ENCODE data around the gene NAA20.

The NAA20 gene

DNA sequence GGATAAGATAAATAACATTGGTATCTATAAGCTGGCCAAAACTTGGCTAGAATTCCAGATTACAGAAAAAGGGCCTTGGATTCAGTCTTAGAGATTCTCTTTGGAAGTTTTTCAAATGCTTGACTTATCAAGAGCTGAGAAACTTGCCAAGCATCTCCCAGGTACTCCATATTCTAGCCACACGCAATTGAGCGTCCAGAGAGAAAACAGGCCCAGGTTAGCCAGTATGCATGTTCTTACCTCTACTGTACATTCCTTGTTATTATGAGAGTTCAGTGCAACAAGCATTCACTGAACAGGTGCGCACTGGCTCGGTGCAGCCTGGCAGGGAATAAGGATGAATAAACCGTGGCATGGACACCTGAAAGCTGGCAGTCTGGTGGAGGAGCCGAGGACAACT, 21.4 kb downstream of the NAA20 start:
- no peak overlapping the region for H2AK5ac ChIP-seq (ENCODE audit: low read length)

DNA sequence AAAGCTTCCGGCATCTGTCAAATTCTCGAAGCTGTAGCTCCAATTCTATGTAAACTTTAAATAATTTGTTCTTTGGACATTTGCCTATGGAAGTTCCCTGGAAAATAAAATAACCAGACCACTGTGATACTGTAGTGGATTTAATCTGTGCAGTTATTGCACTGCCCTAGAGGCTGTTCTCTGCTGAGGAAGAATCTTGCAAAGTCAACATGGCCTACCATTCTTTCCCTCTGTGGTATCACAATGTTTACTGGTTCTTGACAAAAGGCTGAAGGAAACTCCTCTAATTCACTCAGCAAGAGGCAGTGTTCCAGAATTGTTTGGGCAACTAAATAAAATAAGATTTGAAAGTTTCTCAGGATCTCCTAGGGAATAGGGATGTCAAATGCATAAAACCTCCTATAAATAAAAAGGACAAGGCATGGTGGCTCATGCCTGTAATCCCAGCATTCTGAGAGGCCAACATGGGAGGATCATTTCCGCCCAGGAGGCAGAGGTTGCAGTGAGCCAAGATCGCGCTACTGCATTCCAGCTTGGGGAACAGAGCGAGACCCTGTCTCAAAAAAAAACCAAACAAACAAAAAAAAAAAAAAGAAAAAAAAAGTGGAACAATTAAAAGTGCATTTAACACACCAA, 22.7 kb downstream of the NAA20 start:
- WGBS (ENCODE audit: extremely low coverage, insufficient coverage, low lambda C conversion rate): no CpG with 5 or more reads among the region's 6 CpGs
- DNase-seq: no peak
- Histone ChIP-seq H3K4me3 (ENCODE audit: low read length) (no peak overlapping the region), H4K8ac (ENCODE audit: low read depth, low read length) (no peak overlapping the region), H3K27me3 (ENCODE audit: insufficient read depth, low read length, poor library complexity) (no peaks in the 10 kb centered on the region), H2AK5ac (ENCODE audit: low read length) (no peak overlapping the region), H3K18ac (ENCODE audit: low read length) (no peak overlapping the region), H3K79me2 (ENCODE audit: control insufficient read depth, insufficient read depth, low read length) (no peaks in the 10 kb centered on the region), H4K5ac (ENCODE audit: low read length) (no peak overlapping the region), H3K4ac (ENCODE audit: low read depth, low read length) (no peak overlapping the region), H3K4me1 (ENCODE audit: control insufficient read depth, low read depth, low read length) (no peaks in the 10 kb centered on the region), H3K79me1 (ENCODE audit: low read length) (no peaks in the 10 kb centered on the region), H3K56ac (ENCODE audit: low read length) (no peak overlapping the region), H3K36me3 (ENCODE audit: control insufficient read depth, insufficient read depth, low read length) (peaks cover 6% of the 10 kb centered on the region), H3K4me2 (ENCODE audit: low read length) (no peak overlapping the region), H2BK15ac (replicated peaks; ENCODE audit: low read depth) (no peak overlapping the region), H3K27ac (ENCODE audit: low read depth, low read length) (no peak overlapping the region), H2BK5ac (ENCODE audit: low read length) (no peak overlapping the region), H2BK120ac (ENCODE audit: low read depth, low read length) (no peak overlapping the region), H3K23ac (ENCODE audit: low read length) (no peak overlapping the region), H3K9ac (ENCODE audit: low read length) (no peak overlapping the region)

More for the DNA sequence above, 21.4 kb downstream of the NAA20 start:
- Histone ChIP-seq H3K79me2 (ENCODE audit: control insufficient read depth, insufficient read depth, low read length) (no peaks in the 10 kb centered on the region), H3K4ac (ENCODE audit: low read depth, low read length) (no peak overlapping the region), H2BK15ac (replicated peaks; ENCODE audit: low read depth) (no peak overlapping the region), H3K4me1 (ENCODE audit: control insufficient read depth, low read depth, low read length) (no peaks in the 10 kb centered on the region), H3K4me3 (ENCODE audit: low read length) (no peak overlapping the region), H3K9ac (ENCODE audit: low read length) (no peak overlapping the region), H3K18ac (ENCODE audit: low read length) (no peak overlapping the region), H3K4me2 (ENCODE audit: low read length) (no peak overlapping the region), H2BK5ac (ENCODE audit: low read length) (no peak overlapping the region), H3K23ac (ENCODE audit: low read length) (no peak overlapping the region), H4K5ac (ENCODE audit: low read length) (no peak overlapping the region), H3K27me3 (ENCODE audit: insufficient read depth, low read length, poor library complexity) (no peaks in the 10 kb centered on the region), H3K36me3 (ENCODE audit: control insufficient read depth, insufficient read depth, low read length) (peaks cover 6% of the 10 kb centered on the region), H4K8ac (ENCODE audit: low read depth, low read length) (no peak overlapping the region), H3K27ac (ENCODE audit: low read depth, low read length) (no peak overlapping the region), H3K56ac (ENCODE audit: low read length) (no peak overlapping the region), H3K79me1 (ENCODE audit: low read length) (no peaks in the 10 kb centered on the region), H2BK120ac (ENCODE audit: low read depth, low read length) (no peak overlapping the region)
- no peak for DNase-seq
- WGBS (ENCODE audit: extremely low coverage, insufficient coverage, low lambda C conversion rate): no CpG with 5 or more reads among the region's 6 CpGs

DNA sequence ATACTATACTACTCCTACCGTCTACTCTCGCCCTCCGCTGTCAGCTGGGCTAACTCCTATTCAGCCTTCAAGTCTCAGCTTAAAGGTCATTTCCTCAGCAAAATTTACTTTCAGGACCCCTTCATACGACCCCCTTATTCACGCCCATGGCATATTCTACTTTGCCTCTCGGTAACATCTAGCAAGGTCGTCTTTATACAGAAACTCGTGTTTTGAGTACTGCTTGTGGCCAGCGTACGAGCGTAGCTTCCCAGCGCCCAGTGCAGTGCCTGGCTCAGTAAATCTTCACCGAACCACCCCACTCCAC, 34.6 kb downstream of the NAA20 start:
- no CpG with 5 or more reads among the region's 13 CpGs for WGBS (ENCODE audit: extremely low coverage, insufficient coverage, low lambda C conversion rate)
- H3K23ac ChIP-seq (ENCODE audit: low read length): no peak overlapping the region
- no peak overlapping the region for H4K8ac ChIP-seq (ENCODE audit: low read depth, low read length)
- no peak overlapping the region for H3K18ac ChIP-seq (ENCODE audit: low read length)
- H3K36me3 ChIP-seq (ENCODE audit: control insufficient read depth, insufficient read depth, low read length): peaks cover 4% of the 10 kb centered on the region
- no peaks in the 10 kb centered on the region for H3K4me1 ChIP-seq (ENCODE audit: control insufficient read depth, low read depth, low read length)
- H2BK15ac ChIP-seq (replicated peaks; ENCODE audit: low read depth): no peak overlapping the region
- peak overlapping the region; percentile 89 for H3K9ac ChIP-seq (ENCODE audit: low read length)
- no peak overlapping the region for H4K5ac ChIP-seq (ENCODE audit: low read length)
- H3K79me1 ChIP-seq (ENCODE audit: low read length): peaks cover 2% of the 10 kb centered on the region
- no peak overlapping the region for H2BK5ac ChIP-seq (ENCODE audit: low read length)
- H3K56ac ChIP-seq (ENCODE audit: low read length): peak overlapping the region; percentile 94
- H3K27me3 ChIP-seq (ENCODE audit: insufficient read depth, low read length, poor library complexity): no peaks in the 10 kb centered on the region
- H2AK5ac ChIP-seq (ENCODE audit: low read length): no peak overlapping the region
- DNase-seq: no peak
- peak overlapping the region; percentile 48 for H3K4me2 ChIP-seq (ENCODE audit: low read length)
- H3K4ac ChIP-seq (ENCODE audit: low read depth, low read length): no peak overlapping the region
- no peak overlapping the region for H2BK120ac ChIP-seq (ENCODE audit: low read depth, low read length)
- H3K4me3 ChIP-seq (ENCODE audit: low read length): peak overlapping the region; percentile 98
- H3K27ac ChIP-seq (ENCODE audit: low read depth, low read length): no peak overlapping the region
- peaks cover 8% of the 10 kb centered on the region for H3K79me2 ChIP-seq (ENCODE audit: control insufficient read depth, insufficient read depth, low read length)

- Histone ChIP-seq H3K4me1 (ENCODE audit: control insufficient read depth, low read depth, low read length) (no peaks in the 10 kb centered on the region), H3K9ac (ENCODE audit: low read length) (peak within 1 kb of the TSS; percentile 89), H2AK5ac (ENCODE audit: low read length) (no peak within 1 kb of the TSS), H3K36me3 (ENCODE audit: control insufficient read depth, insufficient read depth, low read length) (peaks cover 4% of the 10 kb centered on the region), H3K79me2 (ENCODE audit: control insufficient read depth, insufficient read depth, low read length) (peaks cover 8% of the 10 kb centered on the region), H2BK5ac (ENCODE audit: low read length) (no peak within 1 kb of the TSS), H3K4ac (ENCODE audit: low read depth, low read length) (no peak within 1 kb of the TSS), H3K27me3 (ENCODE audit: insufficient read depth, low read length, poor library complexity) (no peaks in the 10 kb centered on the region), H4K8ac (ENCODE audit: low read depth, low read length) (no peak within 1 kb of the TSS), H3K79me1 (ENCODE audit: low read length) (peaks cover 2% of the 10 kb centered on the region), H4K5ac (ENCODE audit: low read length) (no peak within 1 kb of the TSS), H3K27ac (ENCODE audit: low read depth, low read length) (peak within 1 kb of the TSS; percentile 21), H3K4me3 (ENCODE audit: low read length) (peak within 1 kb of the TSS; percentile 98), H2BK15ac (replicated peaks; ENCODE audit: low read depth) (no peak within 1 kb of the TSS), H3K56ac (ENCODE audit: low read length) (peak within 1 kb of the TSS; percentile 94), H3K18ac (ENCODE audit: low read length) (no peak within 1 kb of the TSS), H3K23ac (ENCODE audit: low read length) (no peak within 1 kb of the TSS), H3K4me2 (ENCODE audit: low read length) (peak within 1 kb of the TSS; percentile 55), H2BK120ac (ENCODE audit: low read depth, low read length) (no peak within 1 kb of the TSS)
- WGBS (ENCODE audit: extremely low coverage, insufficient coverage, low lambda C conversion rate): no CpG with 5 or more reads among the region's 67 CpGs
- peak; percentile 98 for DNase-seq
Observed at GRCh38 chr20:20052074-20052970, 35.2 kb downstream of the NAA20 start, which contains the start of the genes CFAP61 and CRNKL1. Gene CFAP61, plus strand, starts transcription at chr20:20052532. Its CDS starts 4,122 bp downstream, at chr20:20056654. Gene CRNKL1, minus strand, starts transcription at chr20:20052466. Its CDS starts 124 bp downstream, at chr20:20052342.

- Histone ChIP-seq H3K56ac (ENCODE audit: low read length) (no peak overlapping the region), H3K9ac (ENCODE audit: low read length) (no peak overlapping the region), H3K4ac (ENCODE audit: low read depth, low read length) (no peak overlapping the region), H3K36me3 (ENCODE audit: control insufficient read depth, insufficient read depth, low read length) (no peaks in the 10 kb centered on the region), H2BK15ac (replicated peaks; ENCODE audit: low read depth) (no peak overlapping the region), H4K5ac (ENCODE audit: low read length) (no peak overlapping the region), H3K79me2 (ENCODE audit: control insufficient read depth, insufficient read depth, low read length) (no peaks in the 10 kb centered on the region), H2BK120ac (ENCODE audit: low read depth, low read length) (no peak overlapping the region), H3K4me3 (ENCODE audit: low read length) (no peak overlapping the region), H4K8ac (ENCODE audit: low read depth, low read length) (no peak overlapping the region), H3K79me1 (ENCODE audit: low read length) (no peaks in the 10 kb centered on the region), H3K4me1 (ENCODE audit: control insufficient read depth, low read depth, low read length) (no peaks in the 10 kb centered on the region), H2BK5ac (ENCODE audit: low read length) (no peak overlapping the region), H3K18ac (ENCODE audit: low read length) (no peak overlapping the region), H3K27me3 (ENCODE audit: insufficient read depth, low read length, poor library complexity) (no peaks in the 10 kb centered on the region), H3K23ac (ENCODE audit: low read length) (no peak overlapping the region), H3K4me2 (ENCODE audit: low read length) (no peak overlapping the region), H3K27ac (ENCODE audit: low read depth, low read length) (no peak overlapping the region), H2AK5ac (ENCODE audit: low read length) (no peak overlapping the region)
- no peak for DNase-seq
- WGBS (ENCODE audit: extremely low coverage, insufficient coverage, low lambda C conversion rate): no CpG with 5 or more reads among the region's 6 CpGs
Observed at GRCh38 chr20:20060234-20060998, 43.3 kb downstream of the NAA20 start.
